ENCODE results near the gene TENM4.
A peak's percentile ranks its signal among the peaks of the same experiment; 100 is the strongest.
"Not testable (repeated sequence)": the region's sequence is repeated elsewhere in the genome, so short reads cannot be mapped to it uniquely, and the experiment has no call there.

TENM4 gene

DNA sequence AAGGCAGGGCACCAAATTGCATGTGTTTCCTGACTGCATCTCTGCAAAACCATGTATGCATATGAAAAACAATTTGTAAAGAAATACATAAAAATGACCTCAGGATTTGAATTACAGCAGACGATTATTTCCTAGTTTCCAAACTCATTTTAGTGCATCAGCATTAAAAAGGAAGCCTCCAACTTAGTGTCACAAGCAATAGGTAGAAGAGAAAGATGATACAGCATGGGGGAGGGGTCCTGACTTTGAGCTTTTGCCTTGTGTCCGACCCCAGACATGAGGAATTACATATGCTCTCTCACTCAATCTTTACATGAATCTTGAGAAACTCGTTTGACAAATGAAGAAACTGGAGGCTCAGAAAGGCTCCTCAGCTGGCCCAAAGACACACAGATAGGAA lies 571.5 kb downstream of the TENM4 start:
- DNase-seq, result no peak

DNA sequence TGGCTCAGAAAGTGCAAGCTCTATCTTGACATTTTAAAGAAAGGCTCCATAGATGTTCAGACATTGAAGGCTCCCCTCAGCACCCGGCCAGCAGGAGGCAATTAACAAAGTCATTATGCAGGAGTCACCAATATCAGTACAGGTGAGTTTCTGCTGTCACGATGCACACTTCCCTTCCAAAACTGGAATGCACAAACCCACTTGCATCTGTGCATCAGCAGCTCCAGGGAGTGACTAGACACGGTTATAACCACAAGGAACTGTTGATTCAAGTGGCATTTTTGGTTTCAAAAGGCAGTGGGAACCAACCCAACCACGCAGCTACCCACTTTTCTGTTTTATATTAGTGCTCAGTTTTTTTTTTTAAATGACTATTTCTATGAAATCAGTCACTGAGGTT lies 572.3 kb downstream of the TENM4 start:
- no peak for DNase-seq

DNA sequence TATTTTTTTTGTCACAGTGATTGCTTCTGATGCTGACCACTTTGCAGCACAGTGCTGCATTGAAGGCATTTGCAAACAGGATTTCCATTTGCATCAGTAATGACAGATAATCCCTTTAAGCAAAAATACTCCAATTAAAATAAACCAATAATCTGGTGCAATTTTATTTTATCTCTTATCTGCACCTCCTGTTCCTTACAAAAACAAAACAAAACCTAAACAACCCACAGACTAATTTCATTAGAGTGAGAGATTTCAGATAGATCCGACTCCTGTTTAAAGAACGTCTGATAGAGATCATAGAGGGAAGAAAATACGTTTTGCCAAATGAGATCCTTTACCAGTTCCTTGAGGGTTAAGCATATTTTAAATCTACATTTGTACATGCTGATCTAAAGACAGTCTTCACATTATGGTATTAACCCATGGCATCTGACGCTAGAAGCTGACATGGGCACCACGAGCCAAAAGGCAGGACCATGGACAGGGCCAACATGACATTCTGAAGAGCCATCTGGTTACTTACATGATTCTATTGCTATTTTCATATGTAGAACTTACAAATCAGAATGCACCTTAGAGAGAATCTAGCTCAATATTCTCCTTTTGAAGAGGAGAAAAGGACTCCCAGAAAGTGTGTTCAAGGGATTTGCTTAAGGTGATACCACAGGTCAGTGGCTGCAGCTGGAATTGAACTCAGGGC lies 580.0 kb downstream of the TENM4 start:
- no peak for DNase-seq

DNA sequence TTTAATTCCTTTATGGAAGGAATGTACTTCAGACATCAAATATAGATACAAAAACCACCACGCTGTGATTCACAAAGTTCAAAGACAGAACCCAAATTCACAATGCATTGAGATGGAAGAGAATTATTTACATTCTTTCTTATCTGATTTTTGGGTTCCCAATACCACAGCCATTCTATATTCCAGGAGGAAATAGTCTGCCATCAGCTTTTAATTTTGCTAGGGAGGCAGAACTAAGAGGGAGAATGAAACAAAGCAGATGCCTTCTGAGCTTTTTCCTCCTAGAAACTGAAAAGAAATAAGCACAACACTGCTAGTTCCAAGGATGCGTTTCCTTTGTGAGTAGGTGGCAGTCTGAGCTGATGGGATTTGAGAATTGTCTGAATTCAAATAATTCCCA lies 583.1 kb downstream of the TENM4 start:
- no peak for DNase-seq

DNA sequence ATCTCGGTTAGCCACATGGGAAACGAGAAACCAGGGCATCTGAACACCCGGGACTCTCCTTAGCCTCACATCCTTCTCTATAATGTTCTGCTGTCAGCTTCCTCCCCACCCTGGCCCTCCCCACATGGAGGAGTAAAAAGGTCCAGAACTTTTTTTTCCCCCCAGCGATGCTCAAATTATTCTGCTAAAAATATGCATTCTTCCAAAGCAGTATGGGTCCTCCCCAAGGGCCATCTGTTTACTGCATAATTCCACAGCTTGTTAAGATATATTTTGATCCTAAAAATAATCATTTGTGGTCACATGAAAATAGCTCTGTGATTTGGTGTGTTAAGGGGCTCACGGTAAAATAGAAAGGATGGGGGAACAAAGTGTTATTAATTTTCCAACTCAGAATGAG lies 584.6 kb downstream of the TENM4 start:
- no peak for DNase-seq

DNA sequence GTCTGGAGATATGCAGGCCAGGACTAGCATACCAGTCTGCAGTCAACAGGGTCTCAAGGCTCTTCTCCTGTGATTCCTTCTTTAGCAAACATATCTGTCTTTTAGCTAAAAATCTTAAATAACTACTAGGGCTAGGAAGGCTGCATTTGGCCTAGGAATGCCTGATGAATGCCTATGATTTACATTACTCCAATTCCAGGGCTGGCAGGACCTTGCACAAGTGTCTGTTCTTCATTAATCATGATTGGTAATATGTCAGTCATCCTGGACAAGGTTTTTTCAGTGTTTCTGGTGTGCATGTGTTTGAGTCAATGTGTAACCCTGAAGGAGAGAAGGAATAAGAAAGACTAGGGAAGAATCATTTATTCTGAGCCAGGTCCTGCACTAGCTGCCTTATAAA lies 585.7 kb downstream of the TENM4 start:
- no peak for DNase-seq

DNA sequence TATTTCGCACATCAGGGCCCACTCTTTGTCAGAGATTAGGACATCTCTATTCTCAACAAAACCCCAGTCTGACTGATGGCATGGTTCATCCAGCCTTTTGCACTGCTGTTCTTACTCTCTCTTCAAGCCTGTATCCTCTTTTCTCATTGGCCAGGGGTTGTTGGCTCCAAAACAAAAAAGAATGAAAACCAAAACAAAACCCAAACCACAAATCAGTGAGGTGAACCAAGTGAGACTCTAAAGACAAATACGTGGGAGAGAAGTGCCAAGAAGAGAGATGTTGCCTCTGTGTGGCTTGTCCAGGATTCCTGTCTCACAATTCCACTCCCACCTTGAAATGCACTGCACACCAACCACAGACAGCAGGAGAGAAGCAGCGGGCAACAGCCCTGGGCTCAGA lies 587.3 kb downstream of the TENM4 start:
- no peak for DNase-seq

DNA sequence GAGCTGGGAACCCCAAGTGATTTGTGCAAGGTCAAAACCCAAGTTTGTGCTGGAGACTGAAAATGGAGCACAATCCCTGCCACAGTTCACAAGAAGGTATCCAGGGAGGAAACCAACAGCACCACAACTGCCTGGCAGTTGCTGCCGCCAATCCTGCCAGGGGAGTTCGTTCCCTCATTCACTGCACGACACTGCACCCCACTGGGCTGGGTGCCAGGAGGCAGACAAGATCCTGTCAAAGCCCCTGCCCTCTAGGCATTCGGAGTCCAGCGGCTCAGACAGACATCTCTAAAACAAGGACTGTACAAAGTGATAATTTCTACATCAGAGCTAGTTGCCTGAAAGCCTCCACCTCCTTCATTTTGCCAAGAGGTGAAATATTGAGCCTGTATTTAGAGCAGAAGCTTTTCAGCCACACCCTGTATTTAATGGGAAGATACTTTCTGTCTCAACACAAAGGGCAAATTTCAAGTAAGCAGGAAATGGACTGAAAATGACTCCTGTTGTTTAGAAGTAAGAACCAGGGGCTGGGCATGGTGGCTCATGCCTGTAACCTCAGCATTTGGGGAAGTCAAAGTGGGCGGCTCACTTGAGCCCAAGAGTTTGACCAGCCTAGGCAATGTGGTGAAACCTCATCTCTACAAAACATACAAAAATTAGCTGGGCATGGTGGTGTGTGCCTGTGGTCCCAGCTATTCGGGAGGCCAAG lies 588.8 kb downstream of the TENM4 start:
- peak; percentile 60 for DNase-seq

DNA sequence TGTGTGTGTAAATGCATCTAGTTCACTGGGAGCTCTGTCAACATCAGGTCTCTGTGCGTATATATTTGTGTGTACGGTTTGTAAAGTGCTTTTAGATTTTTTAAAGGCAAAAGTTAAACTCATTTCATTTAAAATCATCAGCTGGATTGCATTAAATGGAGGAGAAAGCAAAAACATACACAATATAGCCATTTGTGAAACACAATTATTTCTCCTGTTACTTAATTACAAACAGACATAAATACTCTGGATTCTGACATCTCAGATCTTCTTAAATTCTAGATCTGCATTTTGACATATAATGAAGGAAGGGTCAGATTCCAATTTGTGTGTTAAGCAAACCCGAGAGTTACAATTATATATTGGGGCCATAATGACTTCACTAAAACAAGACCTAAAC lies 590.8 kb downstream of the TENM4 start:
- DNase-seq, result no peak

DNA sequence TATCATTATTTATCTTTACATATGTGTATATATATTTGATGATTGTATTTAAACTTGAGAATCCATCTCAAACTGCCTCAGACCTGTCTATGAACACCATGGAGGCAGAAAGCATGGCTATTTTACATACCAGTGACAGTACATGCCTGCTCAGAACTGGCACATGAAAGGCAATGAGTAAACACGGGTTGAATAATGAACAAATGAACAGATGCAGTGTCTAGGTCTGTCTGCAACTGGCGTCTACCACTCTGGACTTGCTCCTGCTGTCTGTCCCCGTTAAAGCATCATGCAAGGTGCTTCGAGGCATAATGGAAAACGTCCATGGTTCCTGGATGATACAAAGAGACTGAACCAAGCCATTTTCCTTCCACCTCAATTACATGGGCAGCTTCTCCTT lies 594.6 kb downstream of the TENM4 start:
- no peak for DNase-seq

DNA sequence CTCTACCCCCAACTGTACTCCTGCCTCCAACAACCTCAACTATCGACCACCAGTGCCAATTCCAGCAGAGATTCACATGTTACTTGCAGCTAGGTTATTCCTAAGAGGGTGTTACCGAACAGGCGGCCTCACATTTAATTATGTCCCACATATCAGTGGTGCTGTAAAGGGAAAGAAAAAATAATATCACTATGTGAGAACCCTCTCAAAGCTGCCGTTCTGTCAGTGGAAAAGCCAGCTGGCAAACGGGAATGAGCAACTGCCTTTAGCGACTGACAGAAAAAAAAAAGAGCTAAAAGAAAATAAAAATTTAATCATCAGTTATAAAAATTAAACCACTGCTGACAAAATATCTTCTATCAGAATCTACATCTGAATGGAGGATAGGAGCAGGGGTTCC lies 595.3 kb downstream of the TENM4 start:
- no peak for DNase-seq

DNA sequence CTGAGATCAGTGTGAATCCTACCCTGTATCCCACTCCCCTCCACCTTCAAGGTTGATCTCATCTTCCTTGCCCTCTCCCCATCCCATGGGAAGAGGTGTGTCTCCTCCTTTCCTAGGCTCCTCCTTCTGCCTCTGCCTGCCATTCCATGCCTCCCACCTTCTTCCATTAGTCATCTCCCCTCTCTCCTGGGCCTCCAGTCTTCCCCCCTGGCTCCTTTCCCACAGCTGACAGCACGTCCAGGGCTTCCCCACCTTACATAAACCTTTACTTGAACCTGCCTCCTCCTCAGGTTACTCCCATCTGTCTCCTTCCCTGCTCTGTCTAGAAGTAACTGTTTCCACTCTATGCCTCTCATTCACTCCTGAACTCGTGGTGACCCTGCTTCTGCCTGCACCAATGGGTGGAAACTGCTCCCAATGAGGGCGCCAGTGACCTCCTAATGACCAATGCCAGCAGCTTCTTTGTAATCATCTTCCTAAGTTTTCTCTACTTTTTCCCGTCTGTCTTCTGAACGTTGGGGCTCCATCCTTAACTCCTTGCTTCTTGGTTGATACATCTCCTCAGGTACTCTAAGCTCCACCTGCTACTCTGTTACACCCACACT lies 599.3 kb downstream of the TENM4 start:
- DNase-seq, result no peak

DNA sequence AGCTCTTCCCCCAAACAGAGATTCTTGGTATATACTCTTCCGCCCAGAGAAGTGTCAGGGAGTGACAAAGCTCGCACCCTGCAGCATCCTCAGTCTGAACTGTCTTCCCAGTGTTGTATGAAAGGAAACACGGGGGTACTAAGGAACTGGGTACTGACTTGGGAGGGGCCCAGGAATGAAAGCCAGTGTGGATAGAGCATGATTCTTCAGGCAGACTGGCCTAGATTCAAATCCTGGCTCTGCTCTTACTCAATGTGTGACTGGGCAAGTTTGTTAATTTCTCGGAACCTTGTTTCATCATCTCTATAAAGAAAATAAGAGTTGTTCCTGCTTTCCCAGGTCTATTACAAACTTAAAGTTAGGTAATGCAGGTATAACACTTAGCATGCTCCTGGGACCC lies 600.2 kb downstream of the TENM4 start:
- DNase-seq, result no peak

DNA sequence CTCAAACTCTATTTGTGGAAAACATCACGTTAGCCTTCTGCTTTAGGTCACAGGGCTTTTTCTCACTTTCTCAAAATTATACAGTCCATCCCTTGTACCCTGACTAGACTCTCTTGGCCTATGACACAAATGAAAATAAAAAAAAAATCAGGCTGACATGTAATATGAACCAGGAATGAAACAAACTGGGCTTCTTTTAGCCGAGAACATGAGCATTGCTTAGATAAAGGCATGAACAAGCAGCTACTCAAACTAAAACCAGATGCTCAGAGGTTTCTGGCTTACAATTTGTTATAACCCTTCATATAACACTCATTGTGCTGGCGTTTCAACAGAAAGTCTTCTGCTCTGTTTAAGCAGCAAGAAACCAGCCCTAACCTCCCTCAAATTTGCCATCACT lies 600.6 kb downstream of the TENM4 start:
- no peak for DNase-seq

DNA sequence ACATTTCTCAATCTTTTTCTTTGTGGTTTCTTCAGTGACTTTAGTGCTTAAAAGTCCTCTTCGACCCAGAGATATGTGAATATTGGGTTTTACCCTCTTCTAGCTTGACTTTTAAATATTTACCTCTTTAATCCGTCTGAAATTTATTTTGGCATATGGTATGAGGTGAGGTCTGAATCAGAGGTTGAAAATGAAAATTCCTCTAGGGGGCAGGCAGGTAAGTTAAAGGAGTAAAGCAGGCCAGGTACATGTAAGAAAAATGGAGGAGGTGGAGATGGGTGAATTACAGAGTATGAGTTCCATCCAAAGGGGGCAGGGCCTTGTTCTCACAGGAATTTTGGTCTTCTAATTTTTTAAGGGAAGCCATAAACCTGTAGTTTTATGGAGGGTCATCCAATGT lies 602.4 kb downstream of the TENM4 start:
- DNase-seq, result peak; percentile 49

DNA sequence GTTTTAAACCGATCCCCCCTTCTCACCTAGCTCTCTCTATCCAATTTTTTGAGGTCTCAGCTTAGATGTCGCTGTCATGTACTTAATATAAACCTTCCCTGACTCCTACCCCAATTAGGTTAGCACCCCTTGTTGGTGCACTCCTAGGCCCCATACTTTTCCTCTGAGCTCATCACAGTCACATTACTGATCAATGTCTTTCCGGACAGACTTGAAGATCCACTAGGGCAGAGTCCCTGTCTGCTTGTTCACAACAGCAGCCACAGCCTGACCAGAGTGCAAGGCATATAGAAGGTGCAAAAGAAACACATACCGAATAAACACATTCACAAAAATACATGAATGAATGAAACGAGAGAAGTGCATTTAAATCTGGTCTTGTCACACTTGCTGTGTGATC lies 605.2 kb downstream of the TENM4 start:
- DNase-seq, result no peak

DNA sequence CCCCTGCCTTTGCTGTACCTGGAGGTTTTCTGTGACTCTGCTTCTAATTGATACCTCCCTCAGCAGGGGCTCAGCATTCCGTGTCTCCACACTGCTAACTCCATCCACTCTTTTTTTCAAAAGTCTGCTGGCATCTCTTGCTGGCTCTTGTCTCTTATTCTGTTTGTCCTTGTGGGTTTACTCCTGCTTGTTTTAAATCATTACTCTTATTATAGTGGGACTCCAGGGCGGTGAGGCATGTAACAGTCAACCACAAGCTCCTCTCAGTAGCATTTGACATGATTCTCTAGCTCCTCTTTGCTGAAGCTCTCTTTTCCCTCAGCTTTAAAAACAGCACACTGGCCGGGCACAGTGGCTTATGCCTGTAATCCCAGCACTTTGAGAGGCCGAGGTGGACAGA lies 605.9 kb downstream of the TENM4 start:
- DNase-seq, result no peak

DNA sequence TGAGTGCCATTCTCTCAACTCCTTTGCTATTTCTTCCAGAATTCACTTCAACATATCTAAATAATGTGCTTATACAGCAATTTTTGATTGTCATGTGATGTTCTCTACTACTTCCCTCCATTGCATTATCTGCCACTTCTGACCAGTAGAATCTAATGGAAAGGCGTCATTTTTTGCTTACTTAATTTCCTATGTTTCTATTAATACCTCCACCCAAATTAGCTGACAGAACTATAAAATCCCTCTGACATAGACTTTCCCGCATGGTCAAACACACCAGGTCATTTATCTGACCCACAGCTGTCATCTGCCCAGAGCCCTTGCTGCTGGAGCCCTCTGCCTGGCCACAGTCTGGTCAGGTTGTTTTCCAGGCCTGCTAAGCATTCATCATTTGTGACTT lies 607.6 kb downstream of the TENM4 start:
- no peak for DNase-seq

DNA sequence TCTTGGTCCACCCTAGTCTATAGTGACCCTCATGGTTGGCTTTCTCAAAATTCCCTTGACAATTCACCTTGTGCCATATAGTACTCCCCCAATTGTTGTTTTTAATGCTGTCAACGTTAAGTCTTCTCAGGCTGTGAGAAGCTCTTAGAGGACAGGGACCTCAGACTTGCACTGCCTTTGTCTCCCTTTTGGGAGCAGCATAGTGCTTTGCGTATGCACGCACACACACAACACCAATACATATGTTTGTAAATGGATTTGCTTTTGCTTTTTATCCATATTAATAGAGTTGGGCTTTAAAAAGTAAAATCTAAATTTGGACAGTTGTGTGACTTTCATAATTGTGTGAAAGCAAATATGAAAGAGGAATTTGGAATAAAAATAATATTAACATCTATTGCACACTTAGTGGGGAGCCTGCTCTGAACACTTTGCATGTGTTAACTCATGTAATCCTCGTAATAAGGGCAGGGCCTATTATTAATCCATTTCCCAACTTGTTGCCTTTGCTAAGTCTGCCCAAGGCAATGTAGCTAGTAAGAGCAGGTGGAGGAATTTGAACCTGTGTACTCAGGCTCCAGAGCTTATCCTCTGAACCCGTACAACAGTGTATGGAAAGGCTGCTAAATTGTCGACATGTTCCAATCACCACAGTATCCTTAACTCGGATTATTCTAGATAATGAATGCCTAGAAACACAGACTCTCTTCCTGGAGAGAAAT lies 608.4 kb downstream of the TENM4 start:
- no peak for DNase-seq

DNA sequence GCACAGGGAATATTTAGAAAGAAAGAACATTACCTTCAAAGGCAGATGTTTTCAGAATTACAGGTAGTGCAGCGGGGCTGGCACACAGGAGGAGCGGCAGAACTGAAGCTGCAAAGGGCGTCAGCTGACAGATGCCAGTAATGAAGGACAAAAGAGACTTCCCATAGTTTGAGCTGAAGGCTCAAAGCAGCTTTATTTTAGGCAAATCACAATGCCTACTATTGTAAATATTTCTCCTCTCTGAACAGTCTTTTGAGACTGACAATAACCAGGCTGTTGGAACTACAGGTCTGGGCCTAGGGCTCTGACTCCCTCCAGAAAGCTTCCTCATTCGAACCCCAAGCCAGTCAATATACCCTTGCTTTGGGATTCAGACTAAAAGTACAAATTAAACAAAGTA lies 609.3 kb downstream of the TENM4 start:
- DNase-seq, result no peak

DNA sequence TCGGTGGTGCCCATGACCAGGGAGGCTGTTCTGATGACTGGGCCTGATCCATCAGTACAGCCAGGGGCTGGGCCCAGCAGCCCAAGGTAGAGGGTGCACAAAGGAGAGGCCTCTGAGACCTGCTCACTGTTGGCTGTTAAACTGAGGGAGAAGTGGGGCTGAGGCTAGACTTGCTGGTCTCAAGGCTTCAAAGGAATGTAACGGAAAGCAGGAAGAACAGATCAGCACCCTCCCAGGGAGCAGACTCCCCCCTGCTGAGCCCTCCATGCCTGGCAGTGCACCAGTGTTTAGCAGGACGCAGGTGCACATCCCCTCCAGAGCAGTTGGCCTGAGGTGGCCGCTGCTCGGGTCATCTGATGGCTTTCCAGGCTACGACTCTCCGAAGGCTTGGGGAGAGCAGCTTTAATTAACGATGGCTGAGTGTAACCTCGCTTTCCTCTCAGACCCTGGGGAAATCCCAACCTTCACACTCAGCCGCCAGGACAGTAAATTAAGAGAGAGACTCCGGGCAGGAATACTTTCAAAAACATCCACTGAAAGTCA lies 610.5 kb downstream of the TENM4 start:
- DNase-seq, result no peak

DNA sequence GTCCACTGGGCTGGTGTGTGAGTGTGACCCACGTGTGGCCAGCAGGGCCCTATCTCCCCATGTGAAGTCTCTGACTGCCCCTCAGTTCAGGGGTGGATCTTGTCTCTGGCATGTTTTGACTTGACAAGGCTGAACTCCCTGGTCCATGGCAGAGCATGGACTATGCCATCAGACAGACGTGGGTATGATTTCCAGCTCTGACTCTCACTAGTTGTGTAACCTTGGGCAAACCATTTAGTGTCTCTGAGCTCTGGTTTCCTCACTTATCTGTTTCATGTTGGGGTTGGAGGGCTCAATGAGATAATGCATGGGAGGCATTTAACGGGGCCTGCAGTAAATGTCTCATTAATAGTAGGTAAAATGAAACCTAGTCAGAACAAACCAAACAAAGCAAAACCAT lies 611.7 kb downstream of the TENM4 start:
- DNase-seq, result no peak

DNA sequence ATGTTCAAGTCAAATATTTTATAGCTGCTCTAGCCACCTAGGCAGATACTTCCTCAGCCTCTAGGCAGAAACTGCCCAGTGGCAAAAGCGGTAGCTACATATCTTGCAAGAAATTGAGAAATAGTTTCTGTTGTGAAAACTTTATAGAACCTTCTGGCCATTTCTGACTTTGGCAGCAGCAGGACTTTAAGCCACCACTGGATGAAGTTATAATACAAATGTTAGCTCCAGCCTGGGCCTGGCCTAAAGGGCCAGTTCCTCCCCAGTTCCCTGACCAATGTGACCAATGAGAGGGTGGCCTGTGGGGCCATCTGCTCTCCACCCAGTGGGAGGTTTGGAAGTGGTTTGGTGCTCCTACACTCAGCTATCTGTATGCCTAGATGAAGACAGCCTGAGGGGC lies 612.2 kb downstream of the TENM4 start:
- DNase-seq, result no peak

DNA sequence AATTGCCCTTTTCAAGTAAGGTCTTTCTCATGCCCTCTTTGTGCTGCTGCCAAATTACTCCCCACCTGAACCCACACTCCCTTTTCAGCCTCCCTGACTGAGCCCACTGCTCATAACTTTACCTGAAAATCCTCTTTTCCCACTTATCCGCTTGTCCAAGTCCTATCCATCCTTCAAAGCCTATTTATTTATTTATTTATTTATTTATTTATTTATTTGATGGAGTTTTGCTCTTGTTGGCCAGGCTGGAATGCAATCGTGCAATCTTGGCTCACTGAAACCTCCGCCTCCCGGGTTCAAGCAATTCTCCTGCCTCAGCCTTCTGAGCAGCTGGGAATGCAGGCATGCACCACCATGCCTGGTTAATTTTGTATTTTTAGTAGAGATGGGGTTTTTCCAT lies 613.5 kb downstream of the TENM4 start:
- DNase-seq, result not testable (repeated sequence)

Data from NCI-H1105 treated with DMSO at 0.1 percent for 48 hours (cell line).